HL-60 (cell line): Measurements from ENCODE around the gene EDN3.

ENCODE experiments used
- DNase-seq, 2 experiments: peaks; one replicate each; pipeline ENCODE4 v3.0.0-alpha.2; 2010 to 2020; ENCODE audit warnings: low read depth in 1 of 2, low spot score in 1 of 2
- H3K27ac ChIP-seq: fragments of 250-450 bp; sonication (Bioruptor Pico); replicated peaks from 2 replicates; pipeline ENCODE4 v1.5.1; 2020; ENCODE audit warnings: mild to moderate bottlenecking, moderate library complexity
- H3K27me3 ChIP-seq: fragments of 250-450 bp; sonication (Bioruptor Pico); 2 replicates; pipeline ENCODE4 v1.5.1; 2021; ENCODE audit warnings: mild to moderate bottlenecking, moderate library complexity; ENCODE audit not compliant: insufficient read depth, poor library complexity, severe bottlenecking
- H3K4me3 ChIP-seq: replicated peaks from 2 replicates; pipeline ENCODE4 v1.5.1; 2011; ENCODE audit warnings: mild to moderate bottlenecking, control low read depth, low read length; ENCODE audit not compliant: insufficient read depth
- CTCF ChIP-seq: IDR thresholded peaks from one replicate; pipeline ENCODE4 v1.5.1; 2011; ENCODE audit warnings: low read length, control low read depth, inconsistent platforms; ENCODE audit not compliant: insufficient read depth
- GABPA ChIP-seq: IDR thresholded peaks from 2 replicates; pipeline ENCODE4 v1.6.1; 2012; ENCODE audit warnings: low read depth
- POLR2AphosphoS5 ChIP-seq: IDR thresholded peaks from 2 replicates; pipeline ENCODE4 v1.6.1; 2012; ENCODE audit warnings: low read depth
- REST ChIP-seq: IDR thresholded peaks from 2 replicates; pipeline ENCODE4 v1.6.1; 2012; ENCODE audit warnings: low read depth; ENCODE audit not compliant: insufficient replicate concordance
- SPI1 ChIP-seq: IDR thresholded peaks from 2 replicates; pipeline ENCODE4 v1.6.1; 2012; ENCODE audit warnings: low read depth, mild to moderate bottlenecking, borderline replicate concordance

Gene EDN3

GRCh38 chr20:59320426-59320825 lies 20.0 kb downstream of the EDN3 start:
- Histone ChIP-seq H3K4me3 (no peak overlapping the region), H3K27ac (no peak overlapping the region), H3K27me3 (no peaks in the 10 kb centered on the region)
- TF ChIP-seq REST (no peak), GABPA (no peak), POLR2AphosphoS5 (no peak), CTCF (no peak), SPI1 (no peak)
- DNase-seq = no peak

GRCh38 chr20:59320854-59321647 lies 20.6 kb downstream of the EDN3 start:
- H3K27ac ChIP-seq = no peak overlapping the region
- no peak for TF ChIP-seq REST
- no peak for TF ChIP-seq CTCF
- TF ChIP-seq POLR2AphosphoS5 = no peak
- no peak for TF ChIP-seq SPI1
- TF ChIP-seq GABPA = no peak
- H3K27me3 ChIP-seq = no peaks in the 10 kb centered on the region
- no peak overlapping the region for H3K4me3 ChIP-seq
- no peak for DNase-seq

GRCh38 chr20:59322081-59322480 lies 21.7 kb downstream of the EDN3 start:
- no peak for DNase-seq
- no peaks in the 10 kb centered on the region for H3K27me3 ChIP-seq
- TF ChIP-seq CTCF = no peak
- no peak for TF ChIP-seq SPI1

More at GRCh38 chr20:59322081-59322480, 21.7 kb downstream of the EDN3 start:
- no peak overlapping the region for H3K27ac ChIP-seq
- no peak overlapping the region for H3K4me3 ChIP-seq
